Measurements from ENCODE around the gene TOB1. TPM values are rescaled to one million over a fixed set of nuclear protein-coding genes. Genes with fewer than 3 reads are reported as not detected.

Gene TOB1
- total RNA-seq, 1 donor from 2014 or later = 26.2 TPM

- Mint-ChIP-seq H3K36me3 (ENCODE audit: low read depth) (no peaks in the 10 kb centered on the region), H3K4me1 (peaks cover 43% of the 10 kb centered on the region), H3K27ac (ENCODE audit: unreplicated experiment) (no peak overlapping the region), H3K9me3 (no peaks in the 10 kb centered on the region), H3K27me3 (ENCODE audit: low read depth) (no peaks in the 10 kb centered on the region), H3K4me3 (no peak overlapping the region)
- no peak for DNase-seq (ENCODE audit: low read depth, low spot score)
- TF ChIP-seq CTCF (conservative IDR thresholded peaks at IDR 0.05) = no peak
Measured at GRCh38 chr17:50892101-50892776, 26.1 kb upstream of the TOB1 start.

GRCh38 chr17:50891577-50891989 is 25.4 kb upstream of the TOB1 start:
- H3K36me3 Mint-ChIP-seq (ENCODE audit: low read depth) = no peaks in the 10 kb centered on the region
- peaks cover 48% of the 10 kb centered on the region for H3K4me1 Mint-ChIP-seq
- no peak overlapping the region for H3K4me3 Mint-ChIP-seq
- H3K27me3 Mint-ChIP-seq (ENCODE audit: low read depth) = no peaks in the 10 kb centered on the region
- no peak for DNase-seq (ENCODE audit: low read depth, low spot score)
- no peak for TF ChIP-seq CTCF (conservative IDR thresholded peaks at IDR 0.05)
- peak overlapping the region; percentile 92 for H3K27ac Mint-ChIP-seq (ENCODE audit: unreplicated experiment)
- no peaks in the 10 kb centered on the region for H3K9me3 Mint-ChIP-seq

GRCh38 chr17:50890675-50891516 is 24.7 kb upstream of the TOB1 start:
- no peak for DNase-seq (ENCODE audit: low read depth, low spot score)
- Mint-ChIP-seq H3K9me3 (no peaks in the 10 kb centered on the region), H3K27ac (ENCODE audit: unreplicated experiment) (peak overlapping the region; percentile 92), H3K27me3 (ENCODE audit: low read depth) (no peaks in the 10 kb centered on the region), H3K4me3 (no peak overlapping the region), H3K4me1 (peaks cover 52% of the 10 kb centered on the region), H3K36me3 (ENCODE audit: low read depth) (no peaks in the 10 kb centered on the region)
- no peak for TF ChIP-seq CTCF (conservative IDR thresholded peaks at IDR 0.05)

GRCh38 chr17:50889528-50890118 is 23.5 kb upstream of the TOB1 start:
- DNase-seq (ENCODE audit: low read depth, low spot score) = no peak
- Mint-ChIP-seq H3K4me3 (no peak overlapping the region), H3K36me3 (ENCODE audit: low read depth) (no peaks in the 10 kb centered on the region), H3K27me3 (ENCODE audit: low read depth) (no peaks in the 10 kb centered on the region), H3K4me1 (peaks cover 45% of the 10 kb centered on the region), H3K27ac (ENCODE audit: unreplicated experiment) (no peak overlapping the region), H3K9me3 (no peaks in the 10 kb centered on the region)
- TF ChIP-seq CTCF (conservative IDR thresholded peaks at IDR 0.05) = no peak

GRCh38 chr17:50887705-50888245 is 21.6 kb upstream of the TOB1 start:
- Mint-ChIP-seq H3K27ac (ENCODE audit: unreplicated experiment) (no peak overlapping the region), H3K9me3 (no peaks in the 10 kb centered on the region), H3K4me1 (peaks cover 37% of the 10 kb centered on the region), H3K4me3 (no peak overlapping the region), H3K36me3 (ENCODE audit: low read depth) (no peaks in the 10 kb centered on the region), H3K27me3 (ENCODE audit: low read depth) (no peaks in the 10 kb centered on the region)
- no peak for TF ChIP-seq CTCF (conservative IDR thresholded peaks at IDR 0.05)
- DNase-seq (ENCODE audit: low read depth, low spot score) = no peak
